Caco-2 (cell line): ENCODE results near the gene TUBA1A. TPM values are rescaled to one million over a fixed set of nuclear protein-coding genes. Genes with fewer than 3 reads are reported as not detected.

Experiments
- BruUV-seq: library from RNA; stranded (reverse); fragments of 400-500 nt; replicated peaks from 2 replicates; lab custom pipeline; 2021; lab: Mats Ljungman, UMichigan
- CTCF ChIA-PET: fragments of 300-600 bp; sonication (Branson Sonifier 250); formaldehyde crosslinking; loops from one replicate; lab custom pipeline; 2022; ENCODE audit warnings: antibody characterized with exemption; lab: Charles Lee
- POLR2A ChIA-PET: fragments of 300-600 bp; sonication (Branson Sonifier 250); formaldehyde crosslinking; loops from one replicate; lab custom pipeline; 2022; ENCODE audit warnings: antibody characterized with exemption; lab: Charles Lee
- DNase-seq, 2 experiments: peaks; one replicate each; pipeline versions ENCODE4 v3.0.0 to v3.0.0-alpha.2; 2020 to 2022
- H3K27me3 ChIP-seq: replicated peaks from 2 replicates; pipeline ENCODE4 v1.6.0; 2011; ENCODE audit warnings: low read length; ENCODE audit not compliant: control insufficient read depth, insufficient read depth
- H3K36me3 ChIP-seq: 2 replicates; pipeline ENCODE4 v1.5.1; 2011; ENCODE audit warnings: low read length; ENCODE audit not compliant: control insufficient read depth, insufficient read depth
- H3K4me1 ChIP-seq: fragments of 250-450 bp; sonication (Bioruptor Pico); 2 replicates; pipeline ENCODE4 v1.5.1; 2020; ENCODE audit warnings: mild to moderate bottlenecking
- H3K4me3 ChIP-seq: 2 replicates; pipeline ENCODE4 v1.5.1; 2011; ENCODE audit warnings: low read depth, mild to moderate bottlenecking, control low read depth, low read length
- H3K9me3 ChIP-seq: fragments of 250-450 bp; sonication (Bioruptor Pico); 2 replicates; pipeline ENCODE4 v1.5.1; 2020; ENCODE audit warnings: mild to moderate bottlenecking, moderate library complexity
- H3K27ac Mint-ChIP-seq: one replicate; pipeline ENCODE4 v1.8.0; 2022; ENCODE audit warnings: mixed read lengths; ENCODE audit not compliant: unreplicated experiment
- H3K27me3 Mint-ChIP-seq: one replicate; pipeline ENCODE4 v1.8.0; 2022; ENCODE audit warnings: mixed read lengths; ENCODE audit not compliant: insufficient read depth, unreplicated experiment
- H3K36me3 Mint-ChIP-seq: one replicate; pipeline ENCODE4 v1.8.0; 2022; ENCODE audit warnings: mild to moderate bottlenecking, mixed read lengths; ENCODE audit not compliant: insufficient read depth, unreplicated experiment
- H3K4me1 Mint-ChIP-seq: one replicate; pipeline ENCODE4 v1.8.0; 2022; ENCODE audit warnings: low read depth, mixed read lengths; ENCODE audit not compliant: unreplicated experiment
- H3K4me3 Mint-ChIP-seq: one replicate; pipeline ENCODE4 v1.8.0; 2022; ENCODE audit warnings: mild to moderate bottlenecking, moderate library complexity, mixed read lengths; ENCODE audit not compliant: unreplicated experiment
- H3K9me3 Mint-ChIP-seq: one replicate; pipeline ENCODE4 v1.8.0; 2022; ENCODE audit warnings: mixed read lengths; ENCODE audit not compliant: unreplicated experiment
- CTCF ChIP-seq, 2 experiments: fragments of 200-600 bp in 1 of 2; IDR thresholded peaks; 1 replicate in 1 of 2; 2 replicates in 1 of 2; pipeline versions ENCODE4 v1.5.1 to v1.8.0; 2011 to 2022; ENCODE audit warnings: antibody characterized with exemption in 1 of 2, control low read depth in 1 of 2, inconsistent platforms in 1 of 2, low read depth in 1 of 2, low read length in 1 of 2, mild to moderate bottlenecking in 1 of 2, moderate library complexity in 1 of 2; ENCODE audit not compliant: insufficient read depth in 1 of 2, severe bottlenecking in 1 of 2, unreplicated experiment in 1 of 2
- intact Hi-C: fragments of 100-400 bp; cut with micrococcal nuclease; formaldehyde crosslinking; loops from one replicate; pipeline ENCODE4 v1.10.0; 2022; ENCODE audit not compliant: unreplicated experiment
- total RNA-seq: library from RNA; stranded (reverse); gene quantifications from 2 replicates; pipeline ENCODE4 v1.2.3, GENCODE V29; 2022

TUBA1A gene
- total RNA-seq, 1 experiment from 2014 or later, result 9.1 TPM

GRCh38 chr12:49230176-49230804 is 41.4 kb upstream of the TUBA1A start:
- Mint-ChIP-seq H3K4me1 (peaks cover 13% of the 10 kb centered on the region), H3K27me3 (peaks cover 2% of the 10 kb centered on the region), H3K9me3 (no peaks in the 10 kb centered on the region), H3K4me3 (no peak overlapping the region), H3K27ac (no peak overlapping the region), H3K36me3 (peaks cover 7% of the 10 kb centered on the region)
- Histone ChIP-seq H3K4me3 (no peak overlapping the region), H3K36me3 (no peaks in the 10 kb centered on the region), H3K27me3 (no peaks in the 10 kb centered on the region), H3K4me1 (no peaks in the 10 kb centered on the region; the same call in 1 of the 2 replicates), H3K9me3 (no peaks in the 10 kb centered on the region)
- POLR2A ChIA-PET, result no interaction called here
- DNase-seq, result no peak
- TF ChIP-seq CTCF (IDR thresholded peaks at IDR 0.05; ENCODE audit: insufficient read depth in 1 of 2, low read depth in 1 of 2, low read length in 1 of 2, severe bottlenecking in 1 of 2, unreplicated experiment in 1 of 2), result no peak
- BruUV-seq, result no TSS peak
- intact Hi-C loops, result no loop called here
- CTCF ChIA-PET, result interaction anchor here (1.3 kb wide), 1 partner anchor 142 kb away, joined by 3 read pairs; no protein-coding TSS in a partner anchor

GRCh38 chr12:49228653-49229052 is 39.8 kb upstream of the TUBA1A start:
- peaks cover 10% of the 10 kb centered on the region for H3K4me1 Mint-ChIP-seq

GRCh38 chr12:49227713-49228112 is 38.8 kb upstream of the TUBA1A start:
- H3K4me3 ChIP-seq, result no peak overlapping the region
- no peaks in the 10 kb centered on the region for H3K9me3 ChIP-seq
- no peaks in the 10 kb centered on the region for H3K27me3 ChIP-seq
- no peak for TF ChIP-seq CTCF (IDR thresholded peaks at IDR 0.05; ENCODE audit: insufficient read depth in 1 of 2, low read depth in 1 of 2, low read length in 1 of 2, severe bottlenecking in 1 of 2, unreplicated experiment in 1 of 2)
- POLR2A ChIA-PET, result no interaction called here
- no peak for DNase-seq
- H3K9me3 Mint-ChIP-seq, result no peaks in the 10 kb centered on the region
- no peak overlapping the region for H3K27ac Mint-ChIP-seq
- H3K36me3 Mint-ChIP-seq, result no peaks in the 10 kb centered on the region
- H3K4me1 ChIP-seq, result no peaks in the 10 kb centered on the region
- H3K4me3 Mint-ChIP-seq, result no peak overlapping the region
- intact Hi-C loops, result no loop called here
- peaks cover 2% of the 10 kb centered on the region for H3K27me3 Mint-ChIP-seq
- CTCF ChIA-PET, result interaction anchor here (0.6 kb wide), 1 partner anchor 208 kb away, joined by 7 read pairs; no protein-coding TSS in a partner anchor
- BruUV-seq, result no TSS peak
- no peaks in the 10 kb centered on the region for H3K36me3 ChIP-seq
- peaks cover 6% of the 10 kb centered on the region for H3K4me1 Mint-ChIP-seq

More at GRCh38 chr12:49228653-49229052, 39.8 kb upstream of the TUBA1A start:
- Histone ChIP-seq H3K9me3 (no peaks in the 10 kb centered on the region), H3K36me3 (no peaks in the 10 kb centered on the region), H3K4me1 (no peaks in the 10 kb centered on the region), H3K4me3 (no peak overlapping the region), H3K27me3 (no peaks in the 10 kb centered on the region)
- BruUV-seq, result no TSS peak
- ChIA-PET POLR2A (no interaction called here), CTCF (no interaction called here)
- TF ChIP-seq CTCF (IDR thresholded peaks at IDR 0.05; ENCODE audit: insufficient read depth in 1 of 2, low read depth in 1 of 2, low read length in 1 of 2, severe bottlenecking in 1 of 2, unreplicated experiment in 1 of 2), result no peak
- Mint-ChIP-seq H3K36me3 (no peaks in the 10 kb centered on the region), H3K4me3 (no peak overlapping the region), H3K27me3 (peaks cover 2% of the 10 kb centered on the region), H3K9me3 (no peaks in the 10 kb centered on the region), H3K27ac (no peak overlapping the region)
- no peak for DNase-seq
- intact Hi-C loops, result no loop called here
